ENCODE results near the gene PXMP2. TPM values are rescaled to one million over a fixed set of nuclear protein-coding genes. Genes with fewer than 3 reads are reported as not detected.

PXMP2 gene
- total RNA-seq, 4 donors from 2014 or later, result 62.1 to 181 (median 128) TPM

GRCh38 chr12:132659146-132659545 is 28.2 kb upstream of the PXMP2 start:
- in situ Hi-C loops (cut with MboI; ENCODE audit: low pct_ligation_motif_present in 1 of 4, low pct_unique_long_range_greater_than_20kb in 1 of 4, low sequenced_read_pairs in 3 of 4), result no loop called here
- H3K36me3 ChIP-seq, result peaks cover 0 to 42% (median 20%) of the 10 kb centered on the region in 4 donors

GRCh38 chr12:132660052-132660451 is 27.3 kb upstream of the PXMP2 start:
- no peak overlapping the region for H3K4me3 ChIP-seq
- no peaks in the 10 kb centered on the region for H3K4me1 ChIP-seq
- H3K27me3 ChIP-seq, result no peaks in the 10 kb centered on the region
- in situ Hi-C loops (cut with MboI; ENCODE audit: low pct_ligation_motif_present in 1 of 4, low pct_unique_long_range_greater_than_20kb in 1 of 4, low sequenced_read_pairs in 3 of 4), result no loop called here
- 67 to 85% methylated on average over 2 to 5 of the region's 5 CpGs for WGBS, 2 donors (ENCODE audit: low coverage in 1 of 2)
- no peak for TF ChIP-seq POLR2AphosphoS5 (IDR thresholded peaks at IDR 0.05)
- TF ChIP-seq EP300 (IDR thresholded peaks at IDR 0.05; ENCODE audit: low read depth), result no peak
- intact Hi-C loops (cut with DNase I; ENCODE audit: low total_unique reads), result no loop called here
- DNase-seq, result no peak
- no peak overlapping the region for H3K27ac ChIP-seq
- H3K9me3 ChIP-seq, result no peaks in the 10 kb centered on the region
- H3K36me3 ChIP-seq, result peaks cover 0 to 42% (median 16%) of the 10 kb centered on the region in 4 donors

More at GRCh38 chr12:132659146-132659545, 28.2 kb upstream of the PXMP2 start:
- Histone ChIP-seq H3K27me3 (no peaks in the 10 kb centered on the region), H3K27ac (no peak overlapping the region), H3K4me3 (no peak overlapping the region), H3K9me3 (no peaks in the 10 kb centered on the region), H3K4me1 (no peaks in the 10 kb centered on the region)
- 93% methylated on average over 16 of the region's 16 CpGs; no CpG with 5 or more reads in 1 of the 2 donors for WGBS, 2 donors (ENCODE audit: low coverage in 1 of 2)
- TF ChIP-seq EP300 (IDR thresholded peaks at IDR 0.05; ENCODE audit: low read depth), result no peak
- no peak for TF ChIP-seq CTCF (IDR thresholded peaks at IDR 0.05)
- TF ChIP-seq POLR2A (IDR thresholded peaks at IDR 0.05), result no peak
- TF ChIP-seq POLR2AphosphoS5 (IDR thresholded peaks at IDR 0.05), result no peak
- no peak for DNase-seq
- intact Hi-C loops (cut with DNase I; ENCODE audit: low total_unique reads), result no loop called here

GRCh38 chr12:132660996-132661395 is 26.4 kb upstream of the PXMP2 start:
- no peak overlapping the region for H3K4me3 ChIP-seq
- no peak overlapping the region for H3K27ac ChIP-seq
- in situ Hi-C loops (cut with MboI; ENCODE audit: low pct_ligation_motif_present in 1 of 4, low pct_unique_long_range_greater_than_20kb in 1 of 4, low sequenced_read_pairs in 3 of 4) (no loop called here), intact Hi-C loops (cut with DNase I; ENCODE audit: low total_unique reads) (no loop called here)
- peaks cover 0 to 42% (median 20%) of the 10 kb centered on the region in 4 donors for H3K36me3 ChIP-seq
- no peak for TF ChIP-seq POLR2A (IDR thresholded peaks at IDR 0.05)
- TF ChIP-seq CTCF (IDR thresholded peaks at IDR 0.05), result no peak
- TF ChIP-seq EP300 (IDR thresholded peaks at IDR 0.05; ENCODE audit: low read depth), result no peak
- no peak for TF ChIP-seq POLR2AphosphoS5 (IDR thresholded peaks at IDR 0.05)
- WGBS, 2 donors (ENCODE audit: low coverage in 1 of 2), result 87 to 100% methylated on average over 1 to 11 of the region's 11 CpGs
- DNase-seq, result no peak
- H3K4me1 ChIP-seq, result no peaks in the 10 kb centered on the region
- H3K9me3 ChIP-seq, result no peaks in the 10 kb centered on the region
- H3K27me3 ChIP-seq, result no peaks in the 10 kb centered on the region

GRCh38 chr12:132661972-132662371 is 25.4 kb upstream of the PXMP2 start:
- Histone ChIP-seq H3K4me1 (no peaks in the 10 kb centered on the region), H3K9me3 (no peaks in the 10 kb centered on the region), H3K27me3 (no peaks in the 10 kb centered on the region), H3K4me3 (no peak overlapping the region), H3K36me3 (peaks cover 0 to 43% (median 20%) of the 10 kb centered on the region in 4 donors), H3K27ac (no peak overlapping the region)
- TF ChIP-seq POLR2AphosphoS5 (IDR thresholded peaks at IDR 0.05) (no peak), CTCF (IDR thresholded peaks at IDR 0.05) (no peak), POLR2A (IDR thresholded peaks at IDR 0.05) (no peak), EP300 (IDR thresholded peaks at IDR 0.05; ENCODE audit: low read depth) (no peak)
- 70 to 76% methylated on average over 5 of the region's 5 CpGs for WGBS, 2 donors (ENCODE audit: low coverage in 1 of 2)
- intact Hi-C loops (cut with DNase I; ENCODE audit: low total_unique reads), result no loop called here
- in situ Hi-C loops (cut with MboI; ENCODE audit: low pct_ligation_motif_present in 1 of 4, low pct_unique_long_range_greater_than_20kb in 1 of 4, low sequenced_read_pairs in 3 of 4), result no loop called here
- no peak for DNase-seq
